Epidermal melanocyte (primary cell): ENCODE measurements around the gene PTPRJ.

Source experiments
- DNase-seq: peaks from one replicate; pipeline ENCODE4 v3.0.0; 2011; ENCODE audit warnings: low spot score; ENCODE audit not compliant: insufficient read length

PTPRJ gene

GRCh38 chr11:47994417-47994816 lies 14.1 kb downstream of the PTPRJ start:
- DNase-seq = no peak

GRCh38 chr11:47995360-47995769 lies 15.0 kb downstream of the PTPRJ start:
- DNase-seq = no peak

GRCh38 chr11:47997063-47998053 lies 17.0 kb downstream of the PTPRJ start:
- DNase-seq = no peak

GRCh38 chr11:47998345-47998732 lies 18.0 kb downstream of the PTPRJ start:
- DNase-seq = no peak

GRCh38 chr11:47998733-47999359 lies 18.5 kb downstream of the PTPRJ start:
- DNase-seq = no peak

GRCh38 chr11:48000432-48000831 lies 20.1 kb downstream of the PTPRJ start:
- DNase-seq = no peak

GRCh38 chr11:48001438-48002021 lies 21.2 kb downstream of the PTPRJ start:
- no peak for DNase-seq

GRCh38 chr11:48002561-48002960 lies 22.2 kb downstream of the PTPRJ start:
- no peak for DNase-seq

- no peak for DNase-seq
These were observed 23.6 kb downstream of the PTPRJ start for GRCh38 chr11:48003926-48004325.

GRCh38 chr11:48004456-48004855 lies 24.1 kb downstream of the PTPRJ start:
- no peak for DNase-seq

GRCh38 chr11:48005136-48005535 lies 24.8 kb downstream of the PTPRJ start:
- DNase-seq = no peak

- DNase-seq = no peak
These were observed 25.5 kb downstream of the PTPRJ start for GRCh38 chr11:48005831-48006270.

GRCh38 chr11:48006301-48006992 lies 26.1 kb downstream of the PTPRJ start:
- DNase-seq = no peak

- no peak for DNase-seq
These were observed 27.3 kb downstream of the PTPRJ start for GRCh38 chr11:48007677-48008076.

- DNase-seq = no peak
These were observed 28.6 kb downstream of the PTPRJ start for GRCh38 chr11:48008951-48009270.

- DNase-seq = no peak
These were observed 30.9 kb downstream of the PTPRJ start for GRCh38 chr11:48011102-48011797.

GRCh38 chr11:48011798-48012391 lies 31.5 kb downstream of the PTPRJ start:
- no peak for DNase-seq

GRCh38 chr11:48013269-48013901 lies 33.0 kb downstream of the PTPRJ start:
- no peak for DNase-seq

GRCh38 chr11:48014917-48015316 lies 34.6 kb downstream of the PTPRJ start:
- no peak for DNase-seq

GRCh38 chr11:48017105-48017830 lies 36.9 kb downstream of the PTPRJ start:
- no peak for DNase-seq
